Endothelial cell (in vitro differentiated cells): ENCODE results near the gene VAV2. TPM values are rescaled to one million over a fixed set of nuclear protein-coding genes. Genes with fewer than 3 reads are reported as not detected.
A peak's percentile ranks its signal among the peaks of the same experiment; 100 is the strongest.

Experiments
- DNase-seq: peaks from one replicate; pipeline ENCODE4 v3.0.0; 2021; ENCODE audit warnings: low spot score
- H3K27ac Mint-ChIP-seq: one replicate; pipeline ENCODE4 v1.8.0; 2021; ENCODE audit warnings: mixed read lengths, inconsistent platforms; ENCODE audit not compliant: unreplicated experiment
- H3K27me3 Mint-ChIP-seq: one replicate; pipeline ENCODE4 v1.8.0; 2021; ENCODE audit warnings: mild to moderate bottlenecking, moderate library complexity, mixed read lengths, inconsistent platforms; ENCODE audit not compliant: unreplicated experiment
- H3K36me3 Mint-ChIP-seq: one replicate; pipeline ENCODE4 v1.8.0; 2021; ENCODE audit warnings: mild to moderate bottlenecking, low read depth, mixed read lengths, inconsistent platforms; ENCODE audit not compliant: unreplicated experiment
- H3K4me1 Mint-ChIP-seq: one replicate; pipeline ENCODE4 v1.8.0; 2021; ENCODE audit warnings: mild to moderate bottlenecking, mixed read lengths, inconsistent platforms; ENCODE audit not compliant: unreplicated experiment
- H3K4me3 Mint-ChIP-seq: one replicate; pipeline ENCODE4 v1.8.0; 2021; ENCODE audit warnings: mild to moderate bottlenecking, mixed read lengths, inconsistent platforms; ENCODE audit not compliant: unreplicated experiment
- H3K9me3 Mint-ChIP-seq: one replicate; pipeline ENCODE4 v1.8.0; 2021; ENCODE audit warnings: mixed read lengths, inconsistent platforms; ENCODE audit not compliant: unreplicated experiment
- total RNA-seq: library from RNA; stranded (reverse); fragmentation: NEBNext Ultra II Directional; extraction: Animal tissue kit (Norgen Biotek cat#: 25700); gene quantifications from one replicate; pipeline ENCODE4 v1.2.1, GENCODE V29; 2021; ENCODE audit not compliant: unreplicated experiment
- TF ChIP-seq, protein P1 (sequence below): fragments of 200-600 bp; sonication (generic); IDR thresholded peaks from one replicate; pipeline ENCODE4 v1.5.0; 2021; ENCODE audit warnings: antibody characterized with exemption; ENCODE audit not compliant: unreplicated experiment

Gene VAV2
- total RNA-seq, 1 donor from 2014 or later, result 27.2 TPM

DNA sequence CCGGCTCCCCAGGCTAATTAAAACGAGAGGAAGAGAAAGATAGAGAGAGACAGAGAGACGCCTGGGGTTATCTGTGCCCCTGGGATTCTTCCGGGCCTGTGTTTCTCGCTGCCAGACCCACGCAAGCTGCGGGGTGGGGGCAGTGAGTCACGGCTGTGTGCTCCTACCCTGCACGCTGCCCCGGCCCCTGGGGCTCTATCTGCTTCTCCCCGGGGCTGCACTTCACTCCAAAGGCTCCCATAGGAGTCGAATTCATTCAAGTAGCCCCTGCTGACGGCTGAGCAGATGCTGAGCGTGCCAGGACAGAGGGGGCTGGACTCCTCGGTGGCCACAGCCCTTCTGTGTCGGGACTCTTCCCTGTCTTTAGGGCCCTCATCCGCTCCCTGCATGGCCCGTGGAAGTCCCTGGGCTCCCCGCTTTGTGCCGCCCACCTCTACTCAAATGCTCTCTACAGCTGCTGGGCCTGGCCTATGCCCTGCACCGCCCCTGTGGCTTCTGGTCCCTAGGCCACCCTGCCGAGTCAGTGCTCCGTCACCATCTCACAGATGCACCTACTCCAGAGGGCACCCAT, 276.7 kb downstream of the VAV2 start:
- Mint-ChIP-seq H3K9me3 (no peaks in the 10 kb centered on the region), H3K4me3 (no peak overlapping the region), H3K4me1 (no peaks in the 10 kb centered on the region), H3K27me3 (peaks cover 3% of the 10 kb centered on the region), H3K27ac (no peak overlapping the region), H3K36me3 (peaks cover 5% of the 10 kb centered on the region)
- TF ChIP-seq, protein P1, sequence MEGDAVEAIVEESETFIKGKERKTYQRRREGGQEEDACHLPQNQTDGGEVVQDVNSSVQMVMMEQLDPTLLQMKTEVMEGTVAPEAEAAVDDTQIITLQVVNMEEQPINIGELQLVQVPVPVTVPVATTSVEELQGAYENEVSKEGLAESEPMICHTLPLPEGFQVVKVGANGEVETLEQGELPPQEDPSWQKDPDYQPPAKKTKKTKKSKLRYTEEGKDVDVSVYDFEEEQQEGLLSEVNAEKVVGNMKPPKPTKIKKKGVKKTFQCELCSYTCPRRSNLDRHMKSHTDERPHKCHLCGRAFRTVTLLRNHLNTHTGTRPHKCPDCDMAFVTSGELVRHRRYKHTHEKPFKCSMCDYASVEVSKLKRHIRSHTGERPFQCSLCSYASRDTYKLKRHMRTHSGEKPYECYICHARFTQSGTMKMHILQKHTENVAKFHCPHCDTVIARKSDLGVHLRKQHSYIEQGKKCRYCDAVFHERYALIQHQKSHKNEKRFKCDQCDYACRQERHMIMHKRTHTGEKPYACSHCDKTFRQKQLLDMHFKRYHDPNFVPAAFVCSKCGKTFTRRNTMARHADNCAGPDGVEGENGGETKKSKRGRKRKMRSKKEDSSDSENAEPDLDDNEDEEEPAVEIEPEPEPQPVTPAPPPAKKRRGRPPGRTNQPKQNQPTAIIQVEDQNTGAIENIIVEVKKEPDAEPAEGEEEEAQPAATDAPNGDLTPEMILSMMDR, result no peak
- no peak for DNase-seq

DNA sequence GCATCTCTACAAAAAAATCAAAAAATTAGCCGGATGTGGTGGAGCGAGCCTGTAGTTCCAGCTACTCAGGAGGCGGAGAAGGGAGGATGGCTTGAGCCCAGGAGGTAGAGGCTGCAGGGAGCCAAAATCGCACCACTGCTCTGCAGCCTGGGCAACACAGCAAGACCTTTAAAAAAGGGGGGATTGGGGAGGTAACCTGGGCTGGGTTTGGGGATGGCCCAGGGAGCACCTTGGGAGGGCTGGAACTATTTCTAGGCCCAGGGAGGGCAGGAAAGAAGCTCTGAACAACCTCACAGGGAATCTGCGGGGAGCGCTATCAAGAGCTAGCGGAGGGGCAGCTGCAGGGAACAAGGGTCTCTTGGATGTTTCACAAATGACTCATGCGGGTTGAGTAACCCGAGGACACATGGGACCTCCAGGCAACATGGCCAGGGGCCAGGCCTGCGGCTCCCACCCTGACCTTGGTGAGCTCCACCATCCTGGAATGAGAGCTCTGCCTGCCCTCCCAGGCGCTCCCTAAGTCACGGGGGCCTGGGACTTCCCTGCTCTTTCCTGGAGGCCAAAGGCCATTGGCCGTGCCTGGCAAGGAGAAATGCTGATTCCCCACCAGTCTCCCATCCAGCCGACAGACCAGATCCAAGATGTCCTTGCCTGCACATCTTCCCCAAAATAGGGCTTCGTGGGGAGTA, 277.4 kb downstream of the VAV2 start:
- no peaks in the 10 kb centered on the region for H3K9me3 Mint-ChIP-seq
- no peak overlapping the region for H3K27ac Mint-ChIP-seq
- peak; percentile 2 for DNase-seq
- peaks cover 4% of the 10 kb centered on the region for H3K27me3 Mint-ChIP-seq
- H3K4me1 Mint-ChIP-seq, result no peaks in the 10 kb centered on the region
- no peak overlapping the region for H3K4me3 Mint-ChIP-seq
- peaks cover 5% of the 10 kb centered on the region for H3K36me3 Mint-ChIP-seq
- TF ChIP-seq, protein P1, result no peak

DNA sequence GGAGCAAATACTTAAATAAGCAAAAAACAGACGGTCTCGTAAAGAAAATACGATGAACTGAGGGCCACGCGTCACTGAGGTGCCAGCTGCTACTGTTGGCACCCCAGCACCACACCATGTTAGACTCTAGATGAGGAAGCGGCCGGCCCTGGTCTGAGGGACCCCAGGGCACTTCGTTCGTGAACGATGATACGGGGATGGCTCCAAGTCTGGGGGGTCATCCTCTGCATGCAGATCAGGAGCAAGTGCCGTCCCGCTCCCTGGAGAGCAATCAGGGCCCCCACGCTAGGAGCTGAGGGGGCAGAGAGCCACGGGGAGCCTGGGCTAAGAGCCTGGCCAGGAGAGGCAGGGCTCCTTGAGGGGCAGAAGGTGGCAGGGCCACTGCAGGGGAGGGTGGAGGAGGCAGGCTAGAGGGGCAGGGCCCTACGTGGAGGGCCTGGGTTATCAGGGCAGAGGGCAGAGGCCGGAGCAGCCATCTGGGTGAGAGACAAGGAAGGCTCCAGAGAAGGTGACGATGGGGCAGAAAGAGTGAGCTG, 278.1 kb downstream of the VAV2 start:
- peak; percentile 4 for DNase-seq
- Mint-ChIP-seq H3K27ac (no peak overlapping the region), H3K4me3 (no peak overlapping the region)

DNA sequence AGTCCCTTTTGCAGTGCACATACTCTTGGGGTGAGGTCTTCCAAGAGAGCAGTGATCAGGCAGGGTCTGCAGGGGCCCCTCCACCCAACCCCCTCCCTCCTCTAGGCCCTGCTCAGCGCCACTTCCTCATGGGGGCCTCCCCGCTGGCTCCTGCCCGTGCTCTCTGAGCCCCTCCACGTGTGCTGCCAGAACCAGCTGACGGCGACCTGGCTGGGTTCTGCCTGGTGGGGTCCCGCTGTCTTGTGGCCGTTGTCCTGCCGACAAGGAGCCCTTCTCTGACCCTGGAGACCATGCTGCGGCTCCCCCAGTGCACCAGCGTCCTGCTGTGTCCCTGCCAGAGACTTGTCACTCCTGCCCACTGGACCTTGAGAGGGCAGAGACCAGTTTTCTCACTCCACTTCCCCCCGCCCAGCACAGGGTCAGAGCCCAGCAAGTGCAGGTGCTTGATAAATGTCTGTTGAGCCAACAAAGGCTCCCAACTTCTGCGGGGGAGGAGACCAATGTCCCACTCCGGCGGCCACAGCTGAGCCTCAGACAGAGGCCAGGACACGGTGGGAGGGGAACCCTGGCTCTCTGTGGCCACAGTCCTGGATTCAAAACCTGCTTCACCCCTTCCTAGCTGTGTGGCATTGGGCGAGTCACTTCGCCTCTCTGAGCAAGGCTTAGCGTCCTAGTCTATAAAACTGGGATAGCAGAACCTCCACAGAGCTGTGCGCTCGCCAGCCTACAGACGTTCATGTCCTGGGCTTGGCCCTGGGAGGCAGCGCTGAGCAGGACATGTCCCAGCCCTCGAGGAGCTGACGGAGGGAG, 278.8 kb downstream of the VAV2 start:
- Mint-ChIP-seq H3K36me3 (peaks cover 5% of the 10 kb centered on the region), H3K9me3 (no peaks in the 10 kb centered on the region), H3K27me3 (peaks cover 4% of the 10 kb centered on the region), H3K4me3 (no peak overlapping the region), H3K4me1 (no peaks in the 10 kb centered on the region), H3K27ac (no peak overlapping the region)
- DNase-seq, result peak; percentile 2
- TF ChIP-seq, protein P1, result no peak

More for the DNA sequence above, 278.1 kb downstream of the VAV2 start:
- peaks cover 5% of the 10 kb centered on the region for H3K36me3 Mint-ChIP-seq
- TF ChIP-seq, protein P1, result no peak
- no peaks in the 10 kb centered on the region for H3K4me1 Mint-ChIP-seq
- H3K27me3 Mint-ChIP-seq, result peaks cover 4% of the 10 kb centered on the region
- H3K9me3 Mint-ChIP-seq, result no peaks in the 10 kb centered on the region
